Thyroid gland (tissue), 4 donors: Measurements from ENCODE around the gene PIANP. TPM values are rescaled to one million over a fixed set of nuclear protein-coding genes. Genes with fewer than 3 reads are reported as not detected.

ENCODE experiments used
- DNase-seq, 2 donors: peaks; one replicate each; pipeline ENCODE4 v3.0.0-alpha.2; 2019
- H3K27ac ChIP-seq, 3 donors: fragments of 200-600 bp; sonication (generic); 1 replicate in 2 of 3; 2 replicates in 1 of 3; pipeline ENCODE4 v1.5.1; 2016 to 2019; ENCODE audit warnings: mild to moderate bottlenecking in 1 of 3, moderate library complexity in 1 of 3
- H3K27me3 ChIP-seq: fragments of 200-600 bp; sonication (generic); one replicate; pipeline ENCODE4 v1.5.1; 2019
- H3K36me3 ChIP-seq, 2 donors: fragments of 200-600 bp; sonication (generic); one replicate each; pipeline ENCODE4 v1.5.1; 2016 to 2019
- H3K4me1 ChIP-seq, 2 donors: fragments of 200-600 bp; sonication (generic); one replicate each; pipeline ENCODE4 v1.5.1; 2017 to 2019
- H3K4me3 ChIP-seq, 3 donors: fragments of 200-600 bp; sonication (generic); replicated peaks in 1 of 3; 1 replicate in 2 of 3; 2 replicates in 1 of 3; pipeline ENCODE4 v1.5.1; 2016; ENCODE audit warnings: mild to moderate bottlenecking in 1 of 3
- H3K9me3 ChIP-seq: fragments of 200-600 bp; sonication (generic); one replicate; pipeline ENCODE4 v1.5.1; 2017
- POLR2A ChIP-seq, 2 donors: fragments of 450-650 bp; IDR thresholded peaks; one replicate each; pipeline ENCODE4 v1.6.1; 2017; ENCODE audit warnings: antibody characterized with exemption in 2 of 2, mild to moderate bottlenecking in 2 of 2, moderate library complexity in 1 of 2
- WGBS, 2 donors: methylation state at CpG; one replicate each; pipeline ENCODE4 v1.1.5; 2017; 5-methylcytosine and 5-hydroxymethylcytosine counted together
- intact Hi-C: fragments of 100-400 bp; cut with DNase I; formaldehyde crosslinking; loops from one replicate; pipeline ENCODE4 v1.15.1; 2023
- total RNA-seq, 4 donors: library from RNA; depleted of rRNA; stranded (reverse); fragments of >200 nt; gene quantifications; one replicate each; pipeline ENCODE4 v1.2.3, GENCODE V29; 2016
- TF ChIP-seq, protein P1 (sequence below), 6 experiments: fragments of 200-600 bp in 3 of 6; fragments of 450-650 bp in 3 of 6; sonication (generic) in 3 of 6; IDR thresholded peaks; one replicate each; pipeline ENCODE4 v1.5.1; 2016 to 2019; ENCODE audit warnings: antibody characterized with exemption in 6 of 6, mild to moderate bottlenecking in 2 of 6, inconsistent platforms in 1 of 6, moderate library complexity in 1 of 6

Gene PIANP
- total RNA-seq, 4 donors from 2014 or later = 0.11 to 0.39 TPM; not detected in 2

DNA sequence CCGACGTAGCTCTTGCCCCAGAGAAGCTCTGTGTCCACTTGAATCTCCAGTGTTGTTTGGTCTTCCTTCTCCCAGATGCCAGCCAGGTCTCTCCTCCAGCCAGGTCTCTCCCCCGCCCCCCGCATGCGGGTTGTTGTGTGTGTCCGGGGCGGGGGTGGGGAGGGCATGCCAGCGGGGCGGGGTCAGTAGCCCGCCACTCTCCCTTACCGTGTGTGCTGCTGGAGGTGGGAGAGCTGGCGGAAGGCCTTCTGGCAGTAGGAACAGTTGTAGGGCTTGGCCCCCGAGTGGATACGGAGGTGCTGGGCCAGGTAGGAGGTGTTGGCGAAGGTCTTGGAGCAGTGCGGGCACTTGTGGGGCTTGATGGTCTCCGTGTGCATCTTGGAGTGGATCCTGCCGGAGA is 28.5 kb downstream of the PIANP start:
- no peak for TF ChIP-seq POLR2A (IDR thresholded peaks at IDR 0.05)
- TF ChIP-seq, protein P1, sequence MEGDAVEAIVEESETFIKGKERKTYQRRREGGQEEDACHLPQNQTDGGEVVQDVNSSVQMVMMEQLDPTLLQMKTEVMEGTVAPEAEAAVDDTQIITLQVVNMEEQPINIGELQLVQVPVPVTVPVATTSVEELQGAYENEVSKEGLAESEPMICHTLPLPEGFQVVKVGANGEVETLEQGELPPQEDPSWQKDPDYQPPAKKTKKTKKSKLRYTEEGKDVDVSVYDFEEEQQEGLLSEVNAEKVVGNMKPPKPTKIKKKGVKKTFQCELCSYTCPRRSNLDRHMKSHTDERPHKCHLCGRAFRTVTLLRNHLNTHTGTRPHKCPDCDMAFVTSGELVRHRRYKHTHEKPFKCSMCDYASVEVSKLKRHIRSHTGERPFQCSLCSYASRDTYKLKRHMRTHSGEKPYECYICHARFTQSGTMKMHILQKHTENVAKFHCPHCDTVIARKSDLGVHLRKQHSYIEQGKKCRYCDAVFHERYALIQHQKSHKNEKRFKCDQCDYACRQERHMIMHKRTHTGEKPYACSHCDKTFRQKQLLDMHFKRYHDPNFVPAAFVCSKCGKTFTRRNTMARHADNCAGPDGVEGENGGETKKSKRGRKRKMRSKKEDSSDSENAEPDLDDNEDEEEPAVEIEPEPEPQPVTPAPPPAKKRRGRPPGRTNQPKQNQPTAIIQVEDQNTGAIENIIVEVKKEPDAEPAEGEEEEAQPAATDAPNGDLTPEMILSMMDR (IDR thresholded peaks at IDR 0.05) = no peak
- DNase-seq = no peak
- intact Hi-C loops = no loop called here
- Histone ChIP-seq H3K9me3 (no peaks in the 10 kb centered on the region), H3K27me3 (no peaks in the 10 kb centered on the region), H3K27ac (no peak overlapping the region), H3K36me3 (peaks cover 77 to 86% of the 10 kb centered on the region in 2 donors), H3K4me3 (no peak overlapping the region), H3K4me1 (no peaks in the 10 kb centered on the region)
- 88 to 93% methylated on average over 16 to 18 of the region's 18 CpGs for WGBS, 2 donors

DNA sequence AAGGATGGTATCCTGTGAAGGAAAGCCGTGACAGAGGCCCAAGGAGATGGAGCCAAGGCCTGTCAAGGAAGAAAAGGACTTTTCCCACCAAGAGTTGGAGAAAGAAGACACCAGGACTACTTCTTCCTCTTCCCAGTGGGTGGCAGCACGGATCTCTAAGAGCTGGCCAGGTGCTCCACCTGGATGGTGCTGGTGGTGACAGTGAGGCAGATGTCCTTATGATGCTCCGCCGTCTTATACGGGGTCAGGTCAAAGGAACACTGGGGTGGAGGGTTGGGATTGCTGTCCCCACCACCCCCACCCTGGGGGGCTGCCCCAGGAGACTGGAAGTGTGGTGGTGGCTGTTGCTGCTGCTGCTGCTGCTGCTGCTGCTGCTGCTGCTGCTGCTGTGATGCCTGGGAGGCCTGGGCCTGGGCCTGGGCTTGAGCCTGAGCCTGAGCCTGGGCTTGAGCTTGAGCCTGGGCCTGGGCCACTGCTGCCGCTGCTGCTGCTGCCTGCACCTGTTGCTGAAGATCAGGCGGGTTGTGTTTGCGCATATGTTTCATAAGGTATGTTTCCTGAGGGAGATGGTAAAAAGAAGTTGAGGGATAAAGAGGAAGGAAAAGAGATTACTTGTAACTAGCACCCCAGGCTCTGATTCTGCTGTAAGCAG is 32.9 kb downstream of the PIANP start:
- H3K36me3 ChIP-seq = peaks cover 55 to 60% of the 10 kb centered on the region in 2 donors
- intact Hi-C loops = loop anchor here (10.0 kb wide), 1 partner anchor 57 kb away; the partner anchor contains the start of gene COPS7A
- no peaks in the 10 kb centered on the region for H3K9me3 ChIP-seq
- TF ChIP-seq, protein P1 (IDR thresholded peaks at IDR 0.05) = no peak
- TF ChIP-seq POLR2A (IDR thresholded peaks at IDR 0.05) = no peak
- DNase-seq = no peak
- H3K27me3 ChIP-seq = no peaks in the 10 kb centered on the region
- no peak overlapping the region for H3K4me3 ChIP-seq
- WGBS, 2 donors = 83 to 88% methylated on average over 8 of the region's 8 CpGs
- no peak overlapping the region for H3K27ac ChIP-seq
- H3K4me1 ChIP-seq = no peaks in the 10 kb centered on the region

DNA sequence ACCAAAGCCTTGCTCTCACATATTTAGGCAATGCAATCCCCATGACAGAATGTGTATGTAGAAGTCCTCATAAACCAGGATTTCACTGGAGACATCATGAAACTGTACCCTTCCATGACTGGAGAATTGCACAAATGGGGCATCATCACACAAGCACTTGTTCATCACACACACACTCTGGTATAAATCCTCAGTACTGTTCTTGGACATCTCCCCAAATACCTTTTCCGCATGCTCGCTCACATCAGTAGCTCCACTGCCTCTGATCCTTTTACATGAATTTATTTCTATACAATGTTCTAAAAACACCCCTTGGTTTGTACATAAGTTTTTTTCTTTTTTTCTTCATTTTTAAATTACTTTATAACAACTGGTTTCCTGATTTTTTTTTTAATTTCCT is 34.4 kb downstream of the PIANP start:
- no peak overlapping the region for H3K27ac ChIP-seq
- H3K27me3 ChIP-seq = no peaks in the 10 kb centered on the region
- no peak for TF ChIP-seq POLR2A (IDR thresholded peaks at IDR 0.05)
- TF ChIP-seq, protein P1 (IDR thresholded peaks at IDR 0.05) = no peak
- no peak for DNase-seq
- H3K36me3 ChIP-seq = peaks cover 41 to 45% of the 10 kb centered on the region in 2 donors
- H3K9me3 ChIP-seq = no peaks in the 10 kb centered on the region
- WGBS, 2 donors = 93 to 95% methylated on average over 2 of the region's 2 CpGs
- peaks cover 9 to 10% of the 10 kb centered on the region in 2 donors for H3K4me1 ChIP-seq
- H3K4me3 ChIP-seq = no peak overlapping the region
- intact Hi-C loops = loop anchor here (10.0 kb wide), 1 partner anchor 59 kb away; the partner anchor contains the start of gene COPS7A

GRCh38 chr12:6664902-6665301 is 35.7 kb downstream of the PIANP start:
- Histone ChIP-seq H3K27me3 (no peaks in the 10 kb centered on the region), H3K4me3 (no peak overlapping the region), H3K27ac (no peak overlapping the region), H3K4me1 (peaks cover 9 to 10% of the 10 kb centered on the region in 2 donors), H3K9me3 (no peaks in the 10 kb centered on the region), H3K36me3 (peaks cover 28 to 32% of the 10 kb centered on the region in 2 donors)
- 87 to 91% methylated on average over 2 of the region's 2 CpGs for WGBS, 2 donors
- TF ChIP-seq POLR2A (IDR thresholded peaks at IDR 0.05) = no peak
- TF ChIP-seq, protein P1 (IDR thresholded peaks at IDR 0.05) = no peak
- DNase-seq = no peak
- intact Hi-C loops = loop anchor here (10.0 kb wide), 1 partner anchor 60 kb away; the partner anchor contains the start of gene COPS7A
